ENCODE results near the gene SORBS1.

DNA sequence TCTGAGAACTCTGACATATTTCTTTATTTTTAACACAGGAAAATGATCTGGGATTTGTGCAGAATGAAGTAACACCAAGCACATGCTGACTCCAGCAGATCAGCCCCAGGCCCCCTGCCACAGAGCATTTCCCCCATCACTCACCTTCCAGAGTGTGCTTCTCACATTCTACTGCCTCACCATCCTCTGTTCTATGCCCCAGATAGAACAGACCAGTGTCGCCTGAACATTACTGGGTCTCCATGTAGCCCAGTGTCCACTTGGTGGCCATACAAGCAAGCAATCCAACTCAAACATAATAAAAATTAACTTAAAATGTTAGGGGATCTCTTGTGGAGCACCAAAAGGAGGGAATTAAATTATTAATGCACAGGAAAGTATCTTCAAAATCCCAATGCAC, 58.8 kb downstream of the SORBS1 start:
- TF ChIP-seq, protein P1, sequence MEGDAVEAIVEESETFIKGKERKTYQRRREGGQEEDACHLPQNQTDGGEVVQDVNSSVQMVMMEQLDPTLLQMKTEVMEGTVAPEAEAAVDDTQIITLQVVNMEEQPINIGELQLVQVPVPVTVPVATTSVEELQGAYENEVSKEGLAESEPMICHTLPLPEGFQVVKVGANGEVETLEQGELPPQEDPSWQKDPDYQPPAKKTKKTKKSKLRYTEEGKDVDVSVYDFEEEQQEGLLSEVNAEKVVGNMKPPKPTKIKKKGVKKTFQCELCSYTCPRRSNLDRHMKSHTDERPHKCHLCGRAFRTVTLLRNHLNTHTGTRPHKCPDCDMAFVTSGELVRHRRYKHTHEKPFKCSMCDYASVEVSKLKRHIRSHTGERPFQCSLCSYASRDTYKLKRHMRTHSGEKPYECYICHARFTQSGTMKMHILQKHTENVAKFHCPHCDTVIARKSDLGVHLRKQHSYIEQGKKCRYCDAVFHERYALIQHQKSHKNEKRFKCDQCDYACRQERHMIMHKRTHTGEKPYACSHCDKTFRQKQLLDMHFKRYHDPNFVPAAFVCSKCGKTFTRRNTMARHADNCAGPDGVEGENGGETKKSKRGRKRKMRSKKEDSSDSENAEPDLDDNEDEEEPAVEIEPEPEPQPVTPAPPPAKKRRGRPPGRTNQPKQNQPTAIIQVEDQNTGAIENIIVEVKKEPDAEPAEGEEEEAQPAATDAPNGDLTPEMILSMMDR (conservative IDR thresholded peaks at IDR 0.05; ENCODE audit: low read depth, low read length): no peak
- no peak for TF ChIP-seq EZH2 (IDR thresholded peaks at IDR 0.05; ENCODE audit: low read length, unreplicated experiment)
- no peak for TF ChIP-seq EZH2phosphoT487 (IDR thresholded peaks at IDR 0.05; ENCODE audit: borderline replicate concordance, low read length)
